ENCODE results near the gene TMEM238. TPM values are rescaled to one million over a fixed set of nuclear protein-coding genes. Genes with fewer than 3 reads are reported as not detected.

The TMEM238 gene
- total and polyA plus RNA-seq, 9 of the 15 experiments (the other 6 are each of a cell fraction or from before 2014, with no cell fraction given): 0.18 to 5.1 (median 1.3) TPM; not detected in 4

DNA sequence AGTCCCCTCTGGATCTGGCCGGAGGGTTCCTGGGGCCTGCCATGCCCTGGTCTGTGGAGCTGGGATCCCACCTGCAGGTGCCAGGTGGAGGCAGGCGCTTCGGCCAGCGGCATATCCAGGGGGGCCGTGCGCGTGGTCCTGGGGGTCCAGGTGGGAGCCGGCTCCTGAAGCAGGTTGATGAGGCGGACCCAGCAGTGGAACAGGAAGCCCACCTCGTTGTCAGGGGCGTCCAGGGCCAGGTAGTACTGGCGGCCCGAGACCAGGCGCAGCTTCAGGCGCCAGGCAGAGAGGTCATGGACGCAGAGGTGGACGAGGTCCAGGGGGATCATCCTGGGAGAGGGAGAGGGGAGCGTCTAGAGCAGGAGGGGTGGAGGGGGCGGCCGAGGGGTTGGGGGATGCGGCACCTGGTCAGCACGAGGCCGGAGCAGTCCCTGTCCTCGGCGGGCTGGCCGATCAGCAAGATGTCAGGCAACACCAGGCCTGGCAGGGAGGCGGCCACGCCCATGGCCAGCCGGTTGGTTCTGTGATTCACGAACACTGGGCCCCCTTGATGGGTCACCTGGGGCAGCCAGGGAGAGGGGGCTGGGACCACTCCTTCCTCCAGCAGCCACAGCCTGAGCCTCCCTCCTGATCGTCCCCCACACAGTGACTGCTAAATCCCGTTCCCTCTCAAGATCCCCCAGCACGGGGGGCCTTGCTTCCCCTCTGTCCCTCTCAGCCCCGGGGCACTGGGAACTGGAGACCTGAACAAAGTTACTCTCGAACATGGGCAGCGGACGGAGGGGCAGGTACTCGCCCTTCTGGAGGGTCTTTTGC is 21.7 kb downstream of the TMEM238 start:
- Histone ChIP-seq H3K4me1 (replicated peaks in 1 of 2; ENCODE audit: control insufficient read depth in 2 of 2, insufficient read depth in 2 of 2, low read length in 2 of 2) (peaks cover 0 to 54% of the 10 kb centered on the region in 2 experiments; a peak in 2 of 5 replicates), H3K36me3 (ENCODE audit: control insufficient read depth, insufficient read depth, low read length) (no peaks in the 10 kb centered on the region), H2AFZ (ENCODE audit: low read depth, low read length) (no peak overlapping the region), H3K27me3 (ENCODE audit: control insufficient read depth in 2 of 2, insufficient read depth in 2 of 2, low read length in 2 of 2) (peaks cover 0 to 2% of the 10 kb centered on the region in 2 experiments; a peak in 2 of 5 replicates), H4K20me1 (replicated peaks; ENCODE audit: control insufficient read depth, insufficient read depth, low read length) (no peaks in the 10 kb centered on the region), H3K9me3 (replicated peaks; ENCODE audit: control insufficient read depth, insufficient read depth, low read depth, low read length) (no peaks in the 10 kb centered on the region), H3K79me2 (ENCODE audit: control insufficient read depth, insufficient read depth, low read length) (no peaks in the 10 kb centered on the region), H3K9me1 (ENCODE audit: control insufficient read depth, insufficient read depth, low read length) (no peaks in the 10 kb centered on the region), H3K9ac (ENCODE audit: insufficient read depth in 1 of 2, low read depth in 2 of 2, low read length in 2 of 2) (peak overlapping the region in 1 of 2 experiments; percentile 74; a peak in 1 of 4 replicates), H3K4me2 (ENCODE audit: insufficient read depth, low read length) (no peak overlapping the region), H3K27ac (ENCODE audit: extremely low read depth, low read depth, low read length) (no peak overlapping the region), H3K4me3 (no peak overlapping the region)
- no peak for DNase-seq (ENCODE audit: extremely low read depth in 1 of 4, low spot score in 3 of 4)
- ATAC-seq: no peak
- ChIA-PET POLR2A (interaction anchor here (0.6 kb wide), 1 partner anchor 44 kb away, joined by 3 read pairs; no protein-coding TSS in a partner anchor), CTCF (ENCODE audit: low intra/inter-chr PET ratio) (no interaction called here)
- BruUV-seq (replicated peaks): no TSS peak
- TF ChIP-seq E2F8 (IDR thresholded peaks at IDR 0.05; ENCODE audit: low read depth, partially characterized antibody): no peak
- peak; percentile 27; the same call in 1 of the 2 replicates for TF ChIP-seq ZBTB33 (CRISPR knock-in tag; IDR thresholded peaks at IDR 0.05)
- 61% methylated on average over 15 of the region's 38 CpGs for WGBS (ENCODE audit: insufficient coverage, low coverage, missing lambda C conversion rate)
- intact Hi-C loops (cut with micrococcal nuclease) (no loop called here), in situ Hi-C loops (cut with MboI) (no loop called here)
- FAIRE-seq: no peak

Measured in K562 (cell line).